Measurements from ENCODE around the gene SH3BP5. TPM values are rescaled to one million over a fixed set of nuclear protein-coding genes. Genes with fewer than 3 reads are reported as not detected.

Gene SH3BP5
- total and polyA plus RNA-seq, 2 donors (not counting 1 experiment from before 2014, with no cell fraction given), result 76.6 to 92.3 TPM

- H3K27ac ChIP-seq (ENCODE audit: low read length in 2 of 2), result peak overlapping the region; percentile 92 to 94
- Mint-ChIP-seq H3K4me1 (peaks cover 71% of the 10 kb centered on the region), H3K4me3 (peak overlapping the region; percentile 76), H3K9me3 (ENCODE audit: insufficient read depth) (peaks cover 10% of the 10 kb centered on the region), H3K27ac (peak overlapping the region; percentile 99), H3K27me3 (no peaks in the 10 kb centered on the region)
- CTCF ChIA-PET, result interaction anchor here (0.6 to 6.8 kb wide), 20 partner anchors 9 to 136 kb away, joined by 3 to 60 read pairs (median 5); partner anchors contain the start of gene SH3BP5
- POLR2A ChIA-PET, result interaction anchor here (0.5 to 3.3 kb wide), 10 partner anchors 8 to 281 kb away, joined by 3 to 24 read pairs (median 6); partner anchors contain the start of genes MRPS25 and SH3BP5
- peak; percentile 87 for DNase-seq
- peak overlapping the region; percentile 40 for H3K9ac ChIP-seq (ENCODE audit: low read length)
- WGBS (ENCODE audit: insufficient coverage), result 0% methylated on average over 3 of the region's 4 CpGs
- no peaks in the 10 kb centered on the region for H3K36me3 ChIP-seq (replicated peaks in 1 of 2; ENCODE audit: control extremely low read depth in 1 of 2, control insufficient read depth in 1 of 2, extremely low read depth in 1 of 2, insufficient read depth in 2 of 2, low read length in 1 of 2)
- H2AFZ ChIP-seq (ENCODE audit: insufficient read depth, low read depth, low read length, poor library complexity, severe bottlenecking), result peak overlapping the region; percentile 29
- H3K4me2 ChIP-seq (replicated peaks; ENCODE audit: low read depth, low read length, poor library complexity, severe bottlenecking), result peak overlapping the region; percentile 56
- no peaks in the 10 kb centered on the region for H3K79me2 ChIP-seq (ENCODE audit: control insufficient read depth, insufficient read depth, low read length)
- H3K27me3 ChIP-seq (replicated peaks in 1 of 4; ENCODE audit: control extremely low read depth in 1 of 4, control insufficient read depth in 3 of 4, insufficient read depth in 4 of 4, low read length in 3 of 4), result no peaks in the 10 kb centered on the region
- peaks cover 73 to 80% of the 10 kb centered on the region in 2 donors for H3K4me1 ChIP-seq (ENCODE audit: control insufficient read depth in 2 of 2, insufficient read depth in 2 of 2, low read length in 2 of 2)
- TF ChIP-seq EZH2 (IDR thresholded peaks at IDR 0.05; ENCODE audit: borderline replicate concordance, insufficient read depth, low read depth, low read length, poor library complexity, severe bottlenecking), result no peak
- no peak for TF ChIP-seq CTCF (IDR thresholded peaks at IDR 0.05)
- H4K20me1 ChIP-seq (ENCODE audit: control insufficient read depth, insufficient read depth, low read length, poor library complexity, severe bottlenecking), result no peaks in the 10 kb centered on the region
- ATAC-seq (ENCODE audit: low read depth), result peak; percentile 89
- intact Hi-C loops (cut with micrococcal nuclease), result loop anchor here (1.0 kb wide), 4 partner anchors 13 to 53 kb away; partner anchors contain the start of gene SH3BP5
- peaks cover 0 to 7% (median 5%) of the 10 kb centered on the region in 3 donors for H3K9me3 ChIP-seq (ENCODE audit: control extremely low read depth in 1 of 3, control insufficient read depth in 2 of 3, insufficient read depth in 1 of 3, low read length in 2 of 3)
- H3K4me3 ChIP-seq (ENCODE audit: control extremely low read depth in 1 of 5, extremely low read depth in 1 of 5, insufficient read depth in 1 of 5, low read depth in 2 of 5, low read length in 4 of 5), result peak overlapping the region in 1 of 5 experiments; percentile 7
Measured at GRCh38 chr3:15345608-15346137, 13.3 kb upstream of the SH3BP5 start.

- peak overlapping the region; percentile 76 for H3K4me3 Mint-ChIP-seq
- Histone ChIP-seq H3K4me1 (ENCODE audit: control insufficient read depth in 2 of 2, insufficient read depth in 2 of 2, low read length in 2 of 2) (peaks cover 76 to 84% of the 10 kb centered on the region in 2 donors), H3K9me3 (ENCODE audit: control extremely low read depth in 1 of 3, control insufficient read depth in 2 of 3, insufficient read depth in 1 of 3, low read length in 2 of 3) (peaks cover 0 to 7% (median 4%) of the 10 kb centered on the region in 3 donors), H3K36me3 (replicated peaks in 1 of 2; ENCODE audit: control extremely low read depth in 1 of 2, control insufficient read depth in 1 of 2, extremely low read depth in 1 of 2, insufficient read depth in 2 of 2, low read length in 1 of 2) (no peaks in the 10 kb centered on the region), H3K27me3 (replicated peaks in 1 of 4; ENCODE audit: control extremely low read depth in 1 of 4, control insufficient read depth in 3 of 4, insufficient read depth in 4 of 4, low read length in 3 of 4) (no peaks in the 10 kb centered on the region), H2AFZ (ENCODE audit: insufficient read depth, low read depth, low read length, poor library complexity, severe bottlenecking) (peak overlapping the region; percentile 29), H3K9ac (ENCODE audit: low read length) (peak overlapping the region; percentile 40), H3K4me2 (replicated peaks; ENCODE audit: low read depth, low read length, poor library complexity, severe bottlenecking) (peak overlapping the region; percentile 56), H3K79me2 (ENCODE audit: control insufficient read depth, insufficient read depth, low read length) (no peaks in the 10 kb centered on the region), H3K27ac (ENCODE audit: low read length in 2 of 2) (peak overlapping the region; percentile 92 to 94), H4K20me1 (ENCODE audit: control insufficient read depth, insufficient read depth, low read length, poor library complexity, severe bottlenecking) (no peaks in the 10 kb centered on the region), H3K4me3 (ENCODE audit: control extremely low read depth in 1 of 5, extremely low read depth in 1 of 5, insufficient read depth in 1 of 5, low read depth in 2 of 5, low read length in 4 of 5) (peak overlapping the region in 1 of 5 experiments; percentile 7)
- WGBS (ENCODE audit: insufficient coverage), result 25% methylated on average over 3 of the region's 4 CpGs
- ChIA-PET POLR2A (interaction anchor here (0.8 to 3.3 kb wide), 8 partner anchors 8 to 280 kb away, joined by 3 to 24 read pairs (median 6); partner anchors contain the start of genes MRPS25 and SH3BP5), CTCF (interaction anchor here (0.6 to 6.8 kb wide), 18 partner anchors 8 to 135 kb away, joined by 3 to 60 read pairs (median 5); partner anchors contain the start of gene SH3BP5)
- no peaks in the 10 kb centered on the region for H3K27me3 Mint-ChIP-seq
- H3K4me1 Mint-ChIP-seq, result peaks cover 74% of the 10 kb centered on the region
- intact Hi-C loops (cut with micrococcal nuclease), result loop anchor here (1.0 kb wide), 4 partner anchors 13 to 53 kb away; partner anchors contain the start of gene SH3BP5
- DNase-seq (no peak), ATAC-seq (ENCODE audit: low read depth) (no peak)
- peaks cover 10% of the 10 kb centered on the region for H3K9me3 Mint-ChIP-seq (ENCODE audit: insufficient read depth)
- TF ChIP-seq EZH2 (IDR thresholded peaks at IDR 0.05; ENCODE audit: borderline replicate concordance, insufficient read depth, low read depth, low read length, poor library complexity, severe bottlenecking), result no peak
- H3K27ac Mint-ChIP-seq, result peak overlapping the region; percentile 99
Measured at GRCh38 chr3:15345066-15345607, 12.8 kb upstream of the SH3BP5 start.

Data from B cell (primary cell).